Activated T-helper 17 cell treated with anti-CD3 and anti-CD28 coated beads, Interleukin-2, amount 50 U/mL, for 72 hours (primary cell): Measurements from ENCODE around the gene IL27RA. TPM values are rescaled to one million over a fixed set of nuclear protein-coding genes. Genes with fewer than 3 reads are reported as not detected.

Experiments
- ATAC-seq: fragments of 150-1000 bp; cut with Tn5 transposase; replicated peaks from 2 replicates; pipeline ENCODE4 v1.10.0; 2021; ENCODE audit warnings: mild to moderate bottlenecking, moderate library complexity
- H3K27ac Mint-ChIP-seq: one replicate; pipeline ENCODE4 v1.8.0; 2022; ENCODE audit warnings: mixed read lengths
- H3K27me3 Mint-ChIP-seq: one replicate; pipeline ENCODE4 v1.8.0; 2022; ENCODE audit warnings: mixed read lengths
- H3K36me3 Mint-ChIP-seq: one replicate; pipeline ENCODE4 v1.8.0; 2022; ENCODE audit warnings: low read depth, mild to moderate bottlenecking, mixed read lengths
- H3K4me1 Mint-ChIP-seq: one replicate; pipeline ENCODE4 v1.8.0; 2022; ENCODE audit warnings: mixed read lengths
- H3K4me3 Mint-ChIP-seq: one replicate; pipeline ENCODE4 v1.8.0; 2022; ENCODE audit warnings: mild to moderate bottlenecking, mixed read lengths
- H3K9me3 Mint-ChIP-seq: one replicate; pipeline ENCODE4 v1.8.0; 2022; ENCODE audit warnings: mixed read lengths
- total RNA-seq, 2 donors: library from RNA; stranded (reverse); gene quantifications; one replicate each; pipeline ENCODE4 v1.2.3, GENCODE V29; 2022

Gene IL27RA
- total RNA-seq, 2 donors from 2014 or later, result 52.1 to 53.9 TPM

DNA sequence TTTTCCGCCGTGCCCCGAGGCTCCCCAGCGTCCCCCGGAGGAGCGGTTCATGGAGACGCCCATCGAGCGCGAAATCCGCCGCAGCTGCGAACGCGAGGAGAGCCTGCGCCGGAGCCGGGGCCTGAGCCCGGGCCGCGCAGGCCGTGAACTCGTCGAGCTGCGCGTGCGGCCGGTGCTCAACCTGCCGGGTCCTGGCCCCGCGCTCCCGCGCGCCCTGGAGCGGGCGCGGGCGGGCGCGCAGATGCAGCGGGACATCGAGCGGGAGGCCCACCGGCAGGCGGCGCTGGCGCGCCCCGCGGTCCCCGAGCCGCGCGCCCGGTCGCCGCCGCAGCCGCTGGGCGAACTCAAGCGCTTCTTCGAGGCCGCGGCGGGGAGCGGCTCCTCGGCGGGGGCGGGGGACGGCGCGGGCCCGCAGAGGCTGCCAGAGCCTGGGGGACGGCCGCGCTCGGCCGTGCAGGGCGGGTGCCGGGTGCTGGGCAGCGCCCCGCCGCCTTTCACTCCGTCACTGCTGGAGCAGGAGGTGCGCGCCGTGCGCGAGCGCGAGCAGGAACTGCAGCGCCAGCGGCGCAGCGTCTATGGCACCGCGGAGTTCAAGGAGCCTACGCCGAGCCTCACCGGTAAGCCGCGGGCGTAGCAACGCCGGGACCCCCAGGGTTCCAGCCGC, 41.8 kb downstream of the IL27RA start:
- peak; percentile 74 for ATAC-seq
- H3K4me1 Mint-ChIP-seq, result no peaks in the 10 kb centered on the region
- H3K4me3 Mint-ChIP-seq, result peak overlapping the region; percentile 92
- H3K27ac Mint-ChIP-seq, result peak overlapping the region; percentile 82
- H3K9me3 Mint-ChIP-seq, result no peaks in the 10 kb centered on the region
- H3K27me3 Mint-ChIP-seq, result no peaks in the 10 kb centered on the region
- no peaks in the 10 kb centered on the region for H3K36me3 Mint-ChIP-seq

DNA sequence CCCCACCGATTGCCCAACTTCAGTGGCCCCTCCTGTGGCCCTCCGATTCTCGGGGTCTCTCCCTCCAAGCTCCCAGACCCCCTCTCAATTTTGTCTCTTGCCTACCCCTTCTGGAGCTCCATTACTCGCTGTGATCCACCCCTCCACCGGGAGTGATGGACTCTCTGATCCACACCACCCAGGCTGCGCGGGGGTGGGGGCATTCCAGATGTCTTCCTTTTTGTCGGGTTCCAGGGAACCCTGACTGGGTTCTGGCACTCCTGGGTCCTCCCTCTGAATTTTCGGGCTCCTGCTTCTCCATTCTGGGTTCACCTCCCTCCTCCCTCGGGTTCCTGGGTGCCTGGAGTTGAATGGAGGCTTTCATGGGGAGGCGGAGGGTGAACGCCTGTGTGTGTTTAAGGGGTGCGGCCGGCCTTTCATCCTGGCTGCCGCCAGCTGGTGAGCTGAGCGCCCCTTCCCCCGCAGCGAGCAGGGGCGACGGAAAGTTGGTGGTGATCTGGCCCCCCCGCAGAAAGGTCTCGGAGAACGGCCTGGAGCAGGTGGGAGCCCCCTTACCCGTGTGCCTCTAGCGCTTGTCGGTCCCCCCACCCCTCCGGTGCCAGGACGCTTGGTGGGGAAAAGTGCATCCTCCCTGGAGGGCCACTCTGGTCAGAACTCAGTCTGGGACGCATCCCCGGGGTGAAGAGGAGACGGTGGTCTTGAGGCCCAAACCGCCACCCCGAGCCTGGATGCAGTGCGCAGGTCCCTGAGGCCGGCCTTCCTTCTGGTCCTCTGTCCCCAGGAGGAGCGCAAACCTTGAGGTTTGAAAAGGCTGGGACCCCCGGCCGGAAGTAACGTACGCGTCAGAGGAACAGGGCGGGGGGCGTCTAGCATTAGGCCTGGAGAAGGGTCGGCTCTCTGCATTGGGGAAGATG, 42.6 kb downstream of the IL27RA start:
- Mint-ChIP-seq H3K27me3 (no peaks in the 10 kb centered on the region), H3K36me3 (no peaks in the 10 kb centered on the region), H3K9me3 (no peaks in the 10 kb centered on the region), H3K27ac (peak overlapping the region; percentile 82), H3K4me3 (peak overlapping the region; percentile 92), H3K4me1 (no peaks in the 10 kb centered on the region)
- ATAC-seq, result peak; percentile 24

DNA sequence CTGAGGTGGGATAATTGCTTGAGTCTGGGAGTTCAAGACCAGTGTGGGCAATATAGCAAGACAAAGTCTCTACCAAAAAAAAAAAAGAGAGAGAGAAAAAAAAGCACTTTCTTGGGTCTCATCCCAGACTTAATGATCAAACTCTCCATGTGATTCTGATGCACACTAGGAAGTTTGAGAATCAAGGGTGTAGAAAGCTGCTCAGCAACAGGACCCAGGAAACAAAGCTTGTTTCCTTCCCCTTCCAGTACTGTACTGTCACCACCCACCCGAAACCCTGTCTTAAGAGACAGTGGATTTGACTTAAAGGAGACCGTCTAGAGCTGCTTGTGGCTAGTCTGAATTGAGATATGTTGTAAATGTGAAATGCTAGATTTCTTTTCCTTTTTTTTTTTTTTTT, 46.8 kb downstream of the IL27RA start:
- no peak for ATAC-seq
- no peaks in the 10 kb centered on the region for H3K4me1 Mint-ChIP-seq
- H3K36me3 Mint-ChIP-seq, result peaks cover 7% of the 10 kb centered on the region
- no peak overlapping the region for H3K27ac Mint-ChIP-seq
- H3K9me3 Mint-ChIP-seq, result no peaks in the 10 kb centered on the region
- H3K27me3 Mint-ChIP-seq, result no peaks in the 10 kb centered on the region
- no peak overlapping the region for H3K4me3 Mint-ChIP-seq

DNA sequence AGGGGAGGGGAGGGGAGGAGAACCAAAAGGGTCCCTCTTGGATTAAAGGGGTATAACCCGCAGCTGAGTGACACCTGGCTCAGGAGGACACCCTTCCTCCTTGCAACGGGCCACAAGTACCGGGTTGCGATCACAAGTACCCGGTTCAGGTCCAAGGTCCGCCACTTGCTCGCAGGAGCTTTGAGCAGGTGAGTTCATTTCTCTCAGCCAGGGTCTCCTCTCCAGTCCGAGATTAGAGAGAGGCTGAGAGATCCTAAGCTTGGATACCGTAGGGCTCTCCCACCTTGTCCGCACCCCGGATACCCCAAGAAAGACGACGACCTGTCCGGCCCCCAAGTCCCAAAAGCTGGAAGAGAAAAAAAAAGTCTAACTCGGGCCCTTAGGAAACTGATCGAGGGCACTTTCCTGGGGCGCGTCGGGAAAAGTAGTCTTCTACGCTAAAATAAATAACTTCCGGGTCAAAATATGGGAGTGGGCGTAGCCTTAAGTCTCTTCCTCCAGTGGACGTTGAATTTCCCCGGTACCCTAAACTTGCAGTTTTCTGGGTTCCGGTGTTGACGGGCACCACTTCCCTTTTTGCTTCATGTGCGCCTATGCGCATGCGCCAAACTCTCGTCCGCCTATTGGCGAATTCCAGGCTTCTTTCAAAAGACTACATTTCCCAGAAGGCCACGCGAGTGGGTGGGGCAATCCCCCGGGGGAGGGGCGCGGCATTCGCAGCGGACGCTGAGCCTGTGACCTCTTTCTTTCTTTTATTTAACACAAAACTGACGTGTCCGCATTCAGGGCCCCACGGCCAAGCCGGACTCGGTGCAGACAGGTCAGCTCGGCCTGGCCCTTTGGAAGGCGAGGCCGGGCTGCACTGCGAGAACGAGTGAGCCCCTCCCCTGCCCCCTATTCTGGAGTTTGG, 49.6 kb downstream of the IL27RA start:
- H3K27ac Mint-ChIP-seq, result peak overlapping the region; percentile 98
- no peaks in the 10 kb centered on the region for H3K27me3 Mint-ChIP-seq
- peaks cover 3% of the 10 kb centered on the region for H3K4me1 Mint-ChIP-seq
- no peaks in the 10 kb centered on the region for H3K9me3 Mint-ChIP-seq
- H3K4me3 Mint-ChIP-seq, result peak overlapping the region; percentile 93
- peak; percentile 96 for ATAC-seq
- peaks cover 7% of the 10 kb centered on the region for H3K36me3 Mint-ChIP-seq

DNA sequence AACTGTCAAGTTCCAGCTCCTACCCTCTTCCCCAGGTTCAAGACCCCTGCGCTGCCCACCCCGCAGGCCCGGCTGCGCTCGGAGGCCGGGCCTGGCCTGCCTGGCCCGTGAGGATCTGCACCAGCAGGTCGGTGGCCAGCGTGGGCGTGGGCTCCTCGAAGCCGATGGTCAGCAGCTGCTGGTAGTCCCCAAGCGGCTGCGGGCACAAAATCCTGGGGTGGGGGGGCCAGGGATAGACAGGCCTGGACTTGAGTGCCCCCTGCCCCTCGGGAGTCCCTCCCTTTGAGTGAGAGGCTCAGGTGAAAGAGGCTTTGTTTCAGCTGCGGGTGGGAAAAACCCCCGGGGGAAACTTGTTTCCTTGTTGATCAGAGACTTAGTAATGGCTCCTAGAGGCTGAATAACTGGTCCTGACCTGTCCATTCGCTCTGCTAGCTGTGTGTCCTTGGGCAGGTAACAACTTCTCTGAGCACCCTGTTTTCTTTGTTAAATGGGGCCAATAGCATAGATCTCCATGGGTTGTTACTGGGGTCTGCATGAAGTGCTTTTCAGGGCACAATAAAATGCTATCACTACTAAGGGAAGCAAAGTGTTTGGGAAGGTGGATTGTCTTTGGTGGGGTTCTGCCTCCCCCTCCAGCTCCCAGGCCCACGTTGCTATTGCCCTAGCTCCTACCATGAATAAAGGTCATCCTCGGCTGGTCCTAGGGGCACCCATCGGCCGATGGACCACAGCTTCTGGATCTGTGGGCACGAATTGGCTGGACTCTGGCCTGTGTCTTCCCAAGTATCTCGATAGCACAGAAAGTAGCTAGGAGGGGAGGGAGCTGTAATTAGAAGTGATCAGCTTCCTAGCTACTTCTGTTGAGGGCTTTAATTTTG, 50.5 kb downstream of the IL27RA start:
- H3K4me3 Mint-ChIP-seq, result peak overlapping the region; percentile 93
- no peaks in the 10 kb centered on the region for H3K27me3 Mint-ChIP-seq
- ATAC-seq, result peak; percentile 36
- H3K4me1 Mint-ChIP-seq, result peaks cover 3% of the 10 kb centered on the region
- no peaks in the 10 kb centered on the region for H3K9me3 Mint-ChIP-seq
- peaks cover 13% of the 10 kb centered on the region for H3K36me3 Mint-ChIP-seq
- peak overlapping the region; percentile 98 for H3K27ac Mint-ChIP-seq

DNA sequence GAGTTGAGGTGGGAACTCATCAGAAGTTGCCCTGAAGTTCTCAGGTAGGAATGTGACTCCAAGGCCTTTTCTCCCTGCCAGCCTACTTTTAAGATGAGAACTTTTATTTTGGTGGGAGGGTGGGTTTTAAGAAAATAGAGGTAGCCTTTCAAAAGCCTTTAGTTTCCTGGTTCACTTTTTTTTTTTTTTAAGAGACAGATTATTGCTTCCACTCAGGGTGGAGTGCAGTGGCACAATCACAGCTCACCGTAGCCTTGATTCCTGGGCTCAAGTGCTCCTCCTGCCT, 51.1 kb downstream of the IL27RA start:
- peaks cover 18% of the 10 kb centered on the region for H3K36me3 Mint-ChIP-seq
- H3K9me3 Mint-ChIP-seq, result no peaks in the 10 kb centered on the region
- peaks cover 3% of the 10 kb centered on the region for H3K4me1 Mint-ChIP-seq
- no peaks in the 10 kb centered on the region for H3K27me3 Mint-ChIP-seq
- no peak for ATAC-seq
- peak overlapping the region; percentile 93 for H3K4me3 Mint-ChIP-seq
- H3K27ac Mint-ChIP-seq, result peak overlapping the region; percentile 98

DNA sequence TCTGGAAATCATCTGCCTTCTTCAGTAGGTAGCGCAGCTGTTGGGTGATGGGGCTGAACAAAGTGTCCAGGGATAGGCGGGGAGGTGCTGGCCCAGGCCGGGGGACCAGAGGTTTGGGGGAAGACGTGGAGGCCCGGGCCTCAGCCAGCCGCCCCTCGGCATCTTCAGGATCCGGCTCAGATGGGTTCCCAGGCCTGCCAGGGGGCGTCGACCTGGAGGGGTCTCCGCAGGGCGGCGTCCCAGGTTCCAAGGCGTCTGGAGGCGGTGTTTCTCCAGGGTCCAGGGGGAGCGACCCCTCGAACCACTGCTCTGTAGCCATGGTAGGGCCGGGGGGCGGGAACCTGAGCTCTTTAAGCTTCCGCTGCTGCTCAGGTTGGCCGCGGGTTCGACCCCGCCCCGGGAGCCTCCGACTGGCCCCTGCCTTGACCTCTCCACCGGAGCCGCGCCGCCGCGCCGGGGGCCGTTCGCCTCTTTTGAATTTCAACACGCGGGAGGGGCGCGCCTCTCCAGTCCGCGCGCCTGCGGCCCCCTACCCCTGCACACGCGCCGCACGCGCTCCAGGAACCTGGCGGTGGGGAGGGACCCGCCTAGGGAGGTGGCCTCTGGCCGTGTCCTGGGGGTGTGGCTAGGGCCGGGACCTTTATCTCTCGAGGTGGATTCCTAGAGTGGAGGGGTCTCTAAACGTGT, 53.9 kb downstream of the IL27RA start, which contains the start of gene C19orf67:
Gene C19orf67 (minus strand): TSS at position 475 of the 687 bp plus-strand sequence. CDS start 156 bp downstream, at position 319.
- Mint-ChIP-seq H3K4me1 (peaks cover 9% of the 10 kb centered on the region), H3K36me3 (peaks cover 37% of the 10 kb centered on the region)

DNA sequence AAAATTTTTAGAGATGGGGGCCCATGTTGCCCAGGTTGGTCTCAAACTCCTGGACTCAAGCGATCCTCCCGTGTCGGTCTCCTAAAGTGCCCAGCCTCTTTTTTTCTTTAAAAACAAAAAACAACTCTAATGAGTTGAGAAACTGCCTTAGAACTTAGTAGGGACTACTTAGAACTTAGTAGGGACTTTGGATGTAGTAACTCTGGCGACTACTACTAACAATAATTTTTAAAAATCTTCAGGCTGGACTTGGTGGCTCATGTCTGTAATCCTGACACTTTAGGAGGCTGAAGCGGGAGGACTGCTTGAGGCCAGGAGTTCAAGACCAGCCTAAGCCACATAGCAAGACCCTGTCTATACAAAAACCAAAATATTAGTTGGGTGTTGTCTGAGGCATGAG, 54.5 kb downstream of the IL27RA start:
- peaks cover 36% of the 10 kb centered on the region for H3K36me3 Mint-ChIP-seq
- no peaks in the 10 kb centered on the region for H3K27me3 Mint-ChIP-seq
- H3K4me3 Mint-ChIP-seq, result no peak overlapping the region
- no peaks in the 10 kb centered on the region for H3K9me3 Mint-ChIP-seq
- H3K27ac Mint-ChIP-seq, result no peak overlapping the region
- peaks cover 9% of the 10 kb centered on the region for H3K4me1 Mint-ChIP-seq
- no peak for ATAC-seq

More for the DNA sequence above, 53.9 kb downstream of the IL27RA start, which contains the start of gene C19orf67:
- no peak for ATAC-seq
- Mint-ChIP-seq H3K4me3 (no peak within 1 kb of the TSS), H3K27ac (no peak within 1 kb of the TSS), H3K9me3 (no peaks in the 10 kb centered on the region), H3K27me3 (no peaks in the 10 kb centered on the region)

DNA sequence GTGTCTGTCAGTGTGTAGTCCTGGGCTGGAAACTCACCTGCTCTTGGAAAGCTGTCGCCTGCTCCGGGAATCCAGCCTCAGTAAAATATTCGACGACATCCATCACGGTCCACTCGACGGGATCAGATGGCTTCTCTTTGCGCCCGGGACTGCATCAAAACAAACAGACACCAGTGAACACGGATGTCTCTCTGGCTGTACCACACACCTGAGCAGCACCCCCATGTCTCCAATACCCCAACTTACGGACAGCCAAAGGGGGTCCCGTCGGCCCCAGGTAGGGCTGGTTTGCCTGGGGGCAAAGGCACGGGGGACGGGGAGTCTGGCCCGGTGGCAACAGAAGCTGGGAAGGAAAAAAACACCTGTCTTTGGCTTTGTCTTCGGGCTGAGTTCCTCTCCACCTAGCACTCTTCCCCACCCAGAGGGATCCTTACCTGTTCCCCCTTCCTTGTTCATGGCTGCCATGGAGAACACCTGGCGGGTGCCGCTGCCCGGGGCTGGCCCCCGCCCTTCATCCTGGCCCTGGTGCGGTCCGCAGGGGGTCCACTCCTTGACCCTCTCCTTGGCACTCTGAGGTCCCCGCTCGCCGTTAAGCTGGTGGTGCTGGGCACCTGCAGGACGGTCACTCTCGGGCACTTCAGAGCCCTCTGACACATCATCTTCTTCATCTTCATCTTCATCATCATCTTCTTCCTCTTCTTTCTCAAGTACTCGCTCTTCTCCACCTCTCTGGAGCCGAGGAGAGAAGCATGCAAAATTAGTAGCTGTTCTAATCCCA, 57.3 kb downstream of the IL27RA start:
- peaks cover 36% of the 10 kb centered on the region for H3K36me3 Mint-ChIP-seq
- H3K4me1 Mint-ChIP-seq, result peaks cover 16% of the 10 kb centered on the region
- no peak for ATAC-seq
- peak overlapping the region; percentile 59 for H3K4me3 Mint-ChIP-seq
- no peaks in the 10 kb centered on the region for H3K27me3 Mint-ChIP-seq
- H3K9me3 Mint-ChIP-seq, result no peaks in the 10 kb centered on the region
- H3K27ac Mint-ChIP-seq, result peak overlapping the region; percentile 36

DNA sequence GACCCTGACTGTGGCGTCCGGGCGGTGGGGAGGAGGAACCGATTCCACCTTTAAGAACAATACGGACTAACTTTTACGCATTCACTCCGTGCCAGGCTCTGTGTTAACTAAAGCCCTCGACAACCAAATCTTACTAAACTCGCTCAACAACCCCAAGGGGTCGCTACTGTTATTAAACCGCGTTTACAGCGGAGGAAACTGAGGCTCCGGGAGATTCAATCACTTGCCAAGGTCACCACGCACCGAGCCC, 57.8 kb downstream of the IL27RA start:
- Mint-ChIP-seq H3K36me3 (peaks cover 36% of the 10 kb centered on the region), H3K27me3 (no peaks in the 10 kb centered on the region), H3K4me3 (peak overlapping the region; percentile 59), H3K27ac (peak overlapping the region; percentile 36), H3K9me3 (no peaks in the 10 kb centered on the region), H3K4me1 (peaks cover 16% of the 10 kb centered on the region)
- ATAC-seq, result no peak

DNA sequence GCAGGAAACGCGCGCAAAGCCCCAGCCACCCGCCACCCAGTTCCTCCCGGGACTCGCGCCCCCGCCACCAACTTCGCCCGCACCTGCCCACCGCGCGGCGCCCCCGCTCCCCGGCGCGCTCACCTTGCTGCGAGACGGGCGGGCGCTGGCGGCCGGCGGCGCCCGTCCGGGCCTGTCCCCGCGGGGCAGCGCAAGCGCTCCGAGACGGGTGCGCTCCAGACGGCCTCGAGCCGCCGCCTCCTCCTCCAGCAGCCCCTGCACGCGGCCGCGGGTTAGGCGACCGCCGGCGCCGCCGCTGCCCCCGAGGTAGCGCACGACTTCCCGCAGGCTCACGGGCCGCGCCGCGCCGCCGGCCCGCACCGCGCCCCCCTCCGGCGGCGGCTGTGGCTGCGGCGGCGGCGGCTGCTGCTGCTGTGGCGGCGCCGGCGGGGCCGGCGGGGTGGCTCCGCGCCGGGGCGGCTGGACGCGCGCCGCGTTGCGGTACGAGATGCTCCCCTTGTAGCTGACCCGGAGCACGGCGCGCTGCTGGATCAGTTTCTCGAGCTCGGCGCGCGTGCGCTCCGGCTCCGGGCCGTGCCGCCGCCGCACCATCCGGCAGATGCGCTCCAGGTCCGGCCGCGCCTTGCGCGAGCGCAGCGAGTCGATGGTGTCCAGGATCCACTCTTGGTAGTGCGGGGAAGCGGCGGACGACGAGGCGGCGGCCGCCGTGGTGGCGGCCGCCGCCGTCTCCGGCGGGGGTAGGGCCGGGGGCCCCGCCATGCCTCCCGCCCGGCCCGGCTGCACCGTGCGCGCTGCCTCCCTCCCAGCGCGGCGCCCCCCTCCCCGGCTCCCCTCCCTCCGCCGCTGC, 58.3 kb downstream of the IL27RA start:
- Mint-ChIP-seq H3K4me3 (peak overlapping the region; percentile 59), H3K27me3 (no peaks in the 10 kb centered on the region), H3K4me1 (peaks cover 20% of the 10 kb centered on the region), H3K27ac (peak overlapping the region; percentile 36), H3K36me3 (peaks cover 36% of the 10 kb centered on the region), H3K9me3 (no peaks in the 10 kb centered on the region)
- ATAC-seq, result peak; percentile 24

DNA sequence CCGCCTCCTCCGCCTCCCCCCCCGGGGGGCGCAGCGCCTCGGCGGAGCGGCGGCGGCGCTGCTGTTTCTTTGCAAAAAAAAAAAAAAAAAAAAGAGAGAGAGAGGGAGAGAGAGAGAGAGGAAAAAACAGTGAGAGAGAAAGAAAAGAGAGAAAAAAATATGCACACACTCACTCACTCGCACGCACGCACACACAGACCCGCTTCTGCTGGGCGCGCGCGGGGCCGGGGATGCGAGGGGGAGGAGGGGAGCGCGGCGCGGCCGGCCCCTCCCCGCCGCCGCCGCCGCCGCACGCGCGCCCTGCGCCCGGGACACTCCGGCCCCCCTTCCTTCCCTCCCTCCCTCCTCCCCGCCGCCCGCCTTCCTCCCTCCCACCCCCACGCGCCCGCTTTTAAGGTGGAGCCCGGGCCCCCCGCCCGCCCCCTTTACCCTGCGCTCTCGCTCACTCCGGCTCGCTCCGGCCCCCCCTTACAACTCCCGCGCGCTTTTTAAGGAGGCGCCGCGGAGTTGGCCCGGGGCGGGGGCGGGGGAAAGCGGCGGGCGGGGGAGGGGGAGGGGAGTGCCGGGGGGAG, 59.0 kb downstream of the IL27RA start, which contains the start of gene SAMD1:
Gene SAMD1 (minus strand): TSS at position 243 of the 572 bp plus-strand sequence.
- peak within 1 kb of the TSS; percentile 93 for H3K27ac Mint-ChIP-seq
- no peaks in the 10 kb centered on the region for H3K9me3 Mint-ChIP-seq
- peaks cover 36% of the 10 kb centered on the region for H3K36me3 Mint-ChIP-seq
- H3K27me3 Mint-ChIP-seq, result no peaks in the 10 kb centered on the region
- ATAC-seq, result peak; percentile 62
- H3K4me1 Mint-ChIP-seq, result peaks cover 17% of the 10 kb centered on the region
- H3K4me3 Mint-ChIP-seq, result peak within 1 kb of the TSS; percentile 91
